H1 (cell line): ENCODE results near the gene VDAC2. TPM values are rescaled to one million over a fixed set of nuclear protein-coding genes. Genes with fewer than 3 reads are reported as not detected.

ENCODE experiments used
- CTCF ChIA-PET: fragments of 300-600 bp; sonication (Branson Sonifier 250); formaldehyde crosslinking; loops from one replicate; lab custom pipeline; 2021; ENCODE audit not compliant: partially characterized antibody; lab: Charles Lee
- POLR2A ChIA-PET: fragments of 300-600 bp; sonication (Branson Sonifier 250); formaldehyde crosslinking; loops from one replicate; lab custom pipeline; 2021; ENCODE audit warnings: inconsistent platforms; ENCODE audit not compliant: partially characterized antibody; lab: Charles Lee
- DNase-seq, 2 experiments: peaks; one replicate each; pipeline versions ENCODE4 v3.0.0 to v3.0.0-alpha.2; 2010 to 2022; ENCODE audit warnings: low spot score in 2 of 2, low read depth in 1 of 2, mixed read lengths in 1 of 2
- FAIRE-seq: peaks from 2 replicates; lab custom pipeline; 2011; peaks lifted over from hg19 to GRCh38; lab: Jason Lieb, UNC
- H2AFZ ChIP-seq: 2 replicates; pipeline ENCODE4 v1.8.1; 2012; ENCODE audit warnings: low read length, inconsistent platforms
- H2AK5ac ChIP-seq: 2 replicates; pipeline ENCODE4 v1.6.1; 2013; ENCODE audit warnings: low read depth, low read length
- H2BK120ac ChIP-seq: replicated peaks from 2 replicates; pipeline ENCODE3; 2013; ENCODE audit warnings: low read depth, low read length, inconsistent platforms
- H2BK12ac ChIP-seq: 2 replicates; pipeline ENCODE4 v1.6.1; 2013; ENCODE audit warnings: low read depth, low read length
- H2BK15ac ChIP-seq: 2 replicates; pipeline ENCODE4 v1.6.1; 2013; ENCODE audit warnings: low read length
- H2BK20ac ChIP-seq: 2 replicates; pipeline ENCODE4 v1.6.1; 2013; ENCODE audit warnings: low read length
- H2BK5ac ChIP-seq: 2 replicates; pipeline ENCODE4 v1.6.1; 2013; ENCODE audit warnings: low read depth, low read length
- H3K14ac ChIP-seq: 2 replicates; pipeline ENCODE4 v1.6.1; 2013; ENCODE audit warnings: inconsistent platforms; ENCODE audit not compliant: insufficient read length
- H3K18ac ChIP-seq: 2 replicates; pipeline ENCODE4 v1.6.1; 2013; ENCODE audit warnings: low read length; ENCODE audit errors: extremely low read depth
- H3K23ac ChIP-seq: 2 replicates; pipeline ENCODE4 v1.6.1; 2013; ENCODE audit warnings: inconsistent platforms; ENCODE audit not compliant: insufficient read length
- H3K23me2 ChIP-seq: 2 replicates; pipeline ENCODE4 v1.6.1; 2013; ENCODE audit warnings: low read depth, low read length
- H3K27ac ChIP-seq: 2 replicates; pipeline ENCODE4 v1.6.1; 2011; ENCODE audit warnings: low read depth, low read length, inconsistent platforms
- H3K27me3 ChIP-seq, 4 experiments: replicated peaks in 1 of 4; 1 replicate in 1 of 4; 2 replicates in 3 of 4; pipeline versions ENCODE4 v1.6.1 to v1.8.1; 2011 to 2013; ENCODE audit warnings: low read length in 3 of 4, mild to moderate bottlenecking in 3 of 4, inconsistent platforms in 2 of 4, mixed read lengths in 2 of 4, moderate library complexity in 1 of 4; ENCODE audit not compliant: control insufficient read depth in 3 of 4, insufficient read depth in 3 of 4; ENCODE audit errors: extremely low read depth in 1 of 4
- H3K36me3 ChIP-seq, 4 experiments: 2 replicates each; pipeline versions ENCODE4 v1.6.1 to v1.8.1; 2011 to 2013; ENCODE audit warnings: mild to moderate bottlenecking in 4 of 4, low read length in 3 of 4, moderate library complexity in 2 of 4, control low read depth in 1 of 4, inconsistent platforms in 1 of 4; ENCODE audit not compliant: insufficient read depth in 4 of 4, control insufficient read depth in 2 of 4
- H3K4ac ChIP-seq: replicated peaks from 2 replicates; pipeline ENCODE3; 2013; ENCODE audit warnings: low read length, low read depth, mixed read lengths, inconsistent platforms; ENCODE audit not compliant: insufficient read length
- H3K4me1 ChIP-seq, 4 experiments: replicated peaks in 1 of 4; 1 replicate in 1 of 4; 2 replicates in 3 of 4; pipeline versions ENCODE4 v1.6.1 to v1.8.1; 2011 to 2013; ENCODE audit warnings: low read length in 3 of 4, inconsistent platforms in 2 of 4, mixed read lengths in 1 of 4; ENCODE audit not compliant: insufficient read depth in 4 of 4, control insufficient read depth in 3 of 4
- H3K4me2 ChIP-seq, 2 experiments: 2 replicates each; pipeline versions ENCODE4 v1.6.1 to v1.8.1; 2011 to 2013; ENCODE audit warnings: low read depth in 2 of 2, low read length in 2 of 2, control low read depth in 1 of 2, inconsistent platforms in 1 of 2, mild to moderate bottlenecking in 1 of 2; ENCODE audit not compliant: insufficient read depth in 1 of 2
- H3K4me3 ChIP-seq, 4 experiments: fragments of 200-600, 300-600 bp in 1 of 4; sonication (generic), shearing (Covaris generic), sonication (Bioruptor Twin) in 1 of 4; 2 replicates each; pipeline versions ENCODE4 v1.5.1 to v1.8.1; 2011 to 2016; ENCODE audit warnings: low read length in 4 of 4, low read depth in 3 of 4, control low read depth in 2 of 4, inconsistent platforms in 2 of 4, mild to moderate bottlenecking in 2 of 4, mixed read lengths in 1 of 4, moderate library complexity in 1 of 4; ENCODE audit not compliant: insufficient read depth in 2 of 4; ENCODE audit errors: extremely low read depth in 1 of 4
- H3K56ac ChIP-seq: replicated peaks from 2 replicates; pipeline ENCODE3; 2013; ENCODE audit warnings: low read depth, mild to moderate bottlenecking, mixed read lengths, low read length, inconsistent platforms; ENCODE audit not compliant: insufficient read length
- H3K79me1 ChIP-seq: 2 replicates; pipeline ENCODE4 v1.6.1; 2013; ENCODE audit warnings: low read depth, low read length, control low read depth
- H3K79me2 ChIP-seq, 2 experiments: 2 replicates each; pipeline versions ENCODE4 v1.6.1 to v1.8.1; 2012 to 2013; ENCODE audit warnings: low read length in 2 of 2, mild to moderate bottlenecking in 2 of 2, inconsistent platforms in 1 of 2; ENCODE audit not compliant: insufficient read depth in 2 of 2, control insufficient read depth in 1 of 2
- H3K9ac ChIP-seq, 4 experiments: replicated peaks in 1 of 4; 1 replicate in 1 of 4; 2 replicates in 3 of 4; pipeline versions ENCODE4 v1.6.1 to v1.8.1; 2011 to 2013; ENCODE audit warnings: low read depth in 3 of 4, low read length in 3 of 4, control low read depth in 2 of 4, mild to moderate bottlenecking in 2 of 4, moderate library complexity in 2 of 4, inconsistent platforms in 1 of 4; ENCODE audit errors: extremely low read depth in 1 of 4
- H3K9me3 ChIP-seq, 2 experiments: 2 replicates each; pipeline versions ENCODE4 v1.6.1 to v1.8.1; 2012 to 2013; ENCODE audit warnings: mild to moderate bottlenecking in 2 of 2, moderate library complexity in 2 of 2, control low read depth in 1 of 2, inconsistent platforms in 1 of 2, low read depth in 1 of 2, low read length in 1 of 2, mixed read lengths in 1 of 2; ENCODE audit not compliant: insufficient read depth in 2 of 2
- H4K20me1 ChIP-seq, 2 experiments: replicated peaks in 1 of 2; 2 replicates each; pipeline versions ENCODE3 to v1.8.1; 2011 to 2013; ENCODE audit warnings: inconsistent platforms in 2 of 2, low read length in 2 of 2, mild to moderate bottlenecking in 1 of 2; ENCODE audit not compliant: insufficient read depth in 2 of 2, control insufficient read depth in 1 of 2
- H4K5ac ChIP-seq: 2 replicates; pipeline ENCODE4 v1.6.1; 2013; ENCODE audit warnings: low read length, low read depth, mixed read lengths, inconsistent platforms; ENCODE audit not compliant: insufficient read length
- H4K8ac ChIP-seq: 2 replicates; pipeline ENCODE4 v1.8.0; 2013; ENCODE audit warnings: mild to moderate bottlenecking, moderate library complexity, low read length, inconsistent platforms; ENCODE audit not compliant: insufficient read depth; ENCODE audit errors: extremely low read depth
- H4K91ac ChIP-seq: replicated peaks from 2 replicates; pipeline ENCODE3; 2013; ENCODE audit warnings: low read length, mixed read lengths, inconsistent platforms; ENCODE audit not compliant: insufficient read length
- FOSL1 ChIP-seq: IDR thresholded peaks from 2 replicates; pipeline ENCODE4 v1.6.1; 2011; ENCODE audit warnings: mild to moderate bottlenecking, low read depth, low read length, moderate library complexity; ENCODE audit not compliant: insufficient read depth
- HDAC6 ChIP-seq: IDR thresholded peaks from one replicate; pipeline ENCODE4 v1.7.1; 2012; ENCODE audit warnings: low read depth, mild to moderate bottlenecking, inconsistent platforms, low read length, moderate library complexity
- JUND ChIP-seq: IDR thresholded peaks from 2 replicates; pipeline ENCODE4 v1.6.1; 2011; ENCODE audit warnings: mild to moderate bottlenecking, improper control_type of control experiment, low read length
- POLR2AphosphoS5 ChIP-seq: IDR thresholded peaks from 2 replicates; pipeline ENCODE4 v1.6.1; 2011; ENCODE audit warnings: low read depth, low read length
- RXRA ChIP-seq: IDR thresholded peaks from 2 replicates; pipeline ENCODE4 v1.6.1; 2011; ENCODE audit warnings: low read depth, mild to moderate bottlenecking, low read length, moderate library complexity; ENCODE audit not compliant: insufficient read depth
- SUZ12 ChIP-seq: fragments of 200-600 bp; sonication (generic); IDR thresholded peaks from 2 replicates; pipeline ENCODE4 v1.6.1; 2012; ENCODE audit warnings: mild to moderate bottlenecking, inconsistent platforms, low read length, moderate library complexity, mixed read lengths
- YY1 ChIP-seq: IDR thresholded peaks from 2 replicates; pipeline ENCODE4 v1.6.1; 2011; ENCODE audit warnings: low read depth, mild to moderate bottlenecking, low read length
- WGBS, 2 experiments: shearing (Covaris generic) in 1 of 2; methylation state at CpG; one replicate each; pipeline versions ENCODE4 v1.1.6 to v1.1.7; 2013 to 2015; ENCODE audit warnings: low lambda C conversion rate in 2 of 2, mixed read lengths in 2 of 2, inconsistent platforms in 1 of 2, low coverage in 1 of 2, missing lambda C conversion rate in 1 of 2; ENCODE audit not compliant: insufficient replicate concordance in 2 of 2, insufficient coverage in 1 of 2, insufficient read length in 1 of 2; ENCODE audit errors: extremely low coverage in 1 of 2, missing lambda C conversion rate in 1 of 2; 5-methylcytosine and 5-hydroxymethylcytosine counted together
- polyA plus RNA-seq, 7 experiments: library from polyadenylated mRNA; depleted of rRNA in 3 of 7; stranded (reverse) in 5 of 7; unstranded in 2 of 7; fragments of >200 nt in 5 of 7; fragments of 200-250 nt in 2 of 7; gene quantifications; 1 replicate in 5 of 7; 2 replicates in 1 of 7; 4 replicates in 1 of 7; pipeline versions ENCODE4 v1.2.1 to v1.2.3, GENCODE V29; 2011 to 2013; ENCODE audit warnings: missing spikeins in 2 of 7, mixed read lengths in 2 of 7
- total RNA-seq: library from RNA; stranded (reverse); fragmentation: NEBNext Ultra II Directional; extraction: Animal tissue kit (Norgen Biotek cat#: 25700); gene quantifications from 2 replicates; pipeline ENCODE4 v1.2.1, GENCODE V29; 2021

VDAC2 gene
- total and polyA plus RNA-seq, 2 of the 8 experiments (the other 6 are each of a cell fraction or from before 2014, with no cell fraction given) = 89.8 to 284 TPM

DNA sequence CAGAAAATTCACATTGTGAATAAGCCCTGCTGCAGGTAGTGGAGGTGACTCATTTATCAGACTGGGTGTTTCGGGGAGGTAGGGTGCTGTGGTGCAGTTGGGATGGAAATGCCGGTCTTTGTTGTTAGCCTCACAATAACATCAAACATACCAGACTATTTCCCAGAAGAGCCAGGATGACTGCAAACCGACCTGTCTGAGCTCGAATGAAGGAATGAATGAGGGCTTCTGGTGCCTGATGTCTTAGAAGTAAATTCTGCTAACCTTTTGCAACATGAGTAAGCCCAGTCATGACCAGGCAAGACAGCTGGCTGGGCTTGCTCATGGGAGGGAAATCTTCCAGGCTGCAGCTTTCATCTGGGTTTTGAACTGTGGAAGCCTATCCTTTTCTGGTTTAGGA lies 2.4 kb upstream of the VDAC2 start:
- H3K4me3 ChIP-seq = no peak overlapping the region
- POLR2A ChIA-PET = interaction anchor here (1.9 to 36.7 kb wide), 2 partner anchors 10 to 20 kb away, joined by 7 to 801 read pairs; partner anchors contain the start of gene COMTD1
- FAIRE-seq = no peak
- no peak for TF ChIP-seq FOSL1
- no peak for TF ChIP-seq JUND
- no peak for TF ChIP-seq HDAC6
- no peak for TF ChIP-seq YY1
- no peak for TF ChIP-seq SUZ12
- TF ChIP-seq RXRA = no peak
- no peak for TF ChIP-seq POLR2AphosphoS5

More for the DNA sequence above, 2.4 kb upstream of the VDAC2 start:
- Histone ChIP-seq H3K14ac (no peak overlapping the region), H3K9me3 (no peaks in the 10 kb centered on the region), H3K27me3 (no peaks in the 10 kb centered on the region), H4K20me1 (peaks cover 0 to 10% of the 10 kb centered on the region in 2 experiments), H2BK5ac (no peak overlapping the region), H4K91ac (no peak overlapping the region), H3K23me2 (peaks cover 10% of the 10 kb centered on the region), H3K4me1 (peaks cover 5 to 20% (median 9%) of the 10 kb centered on the region in 4 experiments), H2AFZ (no peak overlapping the region), H3K9ac (no peak overlapping the region), H2BK20ac (no peak overlapping the region), H2BK12ac (no peak overlapping the region), H3K18ac (no peak overlapping the region), H4K5ac (no peak overlapping the region), H3K23ac (no peak overlapping the region), H4K8ac (no peak overlapping the region), H3K27ac (no peak overlapping the region), H3K79me2 (peaks cover 15 to 25% of the 10 kb centered on the region in 2 experiments), H3K36me3 (peaks cover 0 to 14% (median 5%) of the 10 kb centered on the region in 4 experiments; a peak in 3 of 8 replicates), H3K4ac (no peak overlapping the region), H2BK120ac (no peak overlapping the region), H2BK15ac (no peak overlapping the region), H3K56ac (no peak overlapping the region), H3K79me1 (no peaks in the 10 kb centered on the region; the same call in 1 of the 2 replicates), H3K4me2 (no peak overlapping the region), H2AK5ac (no peak overlapping the region)
- DNase-seq = no peak
- WGBS, 2 experiments = 81% methylated on average over 4 of the region's 4 CpGs; no CpG with 5 or more reads in 1 of the 2 experiments
- CTCF ChIA-PET = interaction anchor here (1.1 to 11.0 kb wide), 5 partner anchors 17 to 27 kb away, joined by 4 to 128 read pairs (median 7); partner anchors contain the start of gene COMTD1
